Activated CD8-positive, alpha-beta memory T cell treated with anti-CD3 and anti-CD28 coated beads for 1 hour (primary cell): ENCODE data around the gene TRPM3.

Source experiments
- DNase-seq, 2 donors: peaks; one replicate each; pipeline ENCODE4 v3.0.0-alpha.2; 2020; ENCODE audit warnings: low read depth in 1 of 2; ENCODE audit errors: extremely low read depth in 1 of 2

TRPM3 gene

DNA sequence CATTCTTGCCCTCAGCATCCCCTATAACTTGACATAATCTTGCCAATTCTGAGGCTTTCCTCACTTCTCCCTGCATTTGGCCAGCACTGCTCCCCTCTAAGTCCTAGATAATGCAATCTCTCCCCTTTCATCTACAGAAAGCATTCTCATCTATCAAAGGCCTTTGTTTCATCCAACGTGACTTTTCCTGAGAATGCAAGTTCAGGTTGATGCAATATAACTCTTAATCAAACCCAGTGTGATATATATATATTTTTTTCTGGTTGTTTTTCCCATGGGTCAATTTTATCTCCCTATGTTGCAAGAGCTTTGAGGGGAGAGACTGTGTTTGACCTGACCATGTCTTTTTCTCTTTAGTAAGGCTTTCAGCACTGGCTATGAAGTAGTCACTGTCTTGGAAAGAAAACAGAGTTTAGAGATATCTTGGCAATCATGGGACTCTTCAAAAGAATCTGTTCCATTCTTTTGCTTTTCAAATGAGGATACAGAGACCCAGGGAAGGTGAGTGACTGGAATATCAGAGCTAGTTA lies 268.6 kb downstream of the TRPM3 start:
- DNase-seq = no peak

GRCh38 chr9:70840266-70840665 lies 281.2 kb downstream of the TRPM3 start:
- no peak for DNase-seq

GRCh38 chr9:70835323-70835722 lies 286.1 kb downstream of the TRPM3 start:
- no peak for DNase-seq

DNA sequence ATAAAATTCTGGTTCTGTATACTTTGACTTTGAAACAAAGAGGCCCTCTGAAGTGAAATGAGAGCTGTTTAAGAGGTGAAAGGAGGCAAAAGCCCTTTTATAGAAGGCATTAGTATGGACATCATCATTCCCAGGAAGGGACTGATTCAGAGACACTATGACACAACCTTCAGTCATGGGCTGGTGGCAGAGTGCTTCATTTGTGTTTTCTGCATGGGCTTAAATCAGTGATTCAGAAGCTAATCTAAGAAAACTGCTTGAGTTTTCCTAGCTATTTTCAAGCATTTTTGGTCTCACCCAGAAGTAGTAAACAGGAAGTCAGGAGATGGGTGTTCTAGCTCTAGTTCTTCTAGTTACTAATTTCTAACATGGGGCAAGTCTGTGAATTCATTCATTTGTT lies 288.9 kb downstream of the TRPM3 start:
- no peak for DNase-seq

- no peak for DNase-seq
Observed at GRCh38 chr9:70830618-70831017, 290.8 kb downstream of the TRPM3 start.

DNA sequence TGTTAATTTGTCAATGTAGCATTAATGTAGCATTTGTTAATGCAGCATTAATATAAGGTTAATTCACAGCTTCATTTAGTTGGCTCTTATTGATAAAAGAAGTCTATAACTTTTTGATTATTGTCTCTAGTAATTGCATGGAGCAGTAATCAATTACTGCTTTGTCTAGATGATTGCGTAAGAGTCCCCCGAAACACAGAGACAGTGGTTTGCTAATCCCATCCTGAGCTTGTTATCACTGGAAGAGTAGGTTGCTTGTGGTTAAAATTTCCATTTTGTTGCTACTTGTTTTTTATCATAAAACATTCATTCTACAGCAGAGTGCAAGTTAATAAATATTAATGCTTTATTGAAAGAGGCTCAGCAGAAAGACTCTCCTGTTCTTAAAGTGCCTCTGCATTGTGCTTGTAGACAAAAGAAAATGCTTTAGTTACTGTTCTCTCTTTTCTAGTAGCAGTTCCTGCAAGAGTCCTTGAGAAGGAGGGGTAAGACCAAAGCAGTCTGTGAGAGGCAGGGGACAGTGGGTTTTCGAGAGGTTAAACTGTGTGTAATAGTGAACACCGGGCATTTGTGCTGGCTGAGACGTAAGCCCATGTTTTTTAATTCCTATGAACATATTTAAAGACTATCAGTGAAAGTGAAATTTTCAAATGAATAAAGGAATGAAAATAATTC lies 291.7 kb downstream of the TRPM3 start:
- DNase-seq = no peak

DNA sequence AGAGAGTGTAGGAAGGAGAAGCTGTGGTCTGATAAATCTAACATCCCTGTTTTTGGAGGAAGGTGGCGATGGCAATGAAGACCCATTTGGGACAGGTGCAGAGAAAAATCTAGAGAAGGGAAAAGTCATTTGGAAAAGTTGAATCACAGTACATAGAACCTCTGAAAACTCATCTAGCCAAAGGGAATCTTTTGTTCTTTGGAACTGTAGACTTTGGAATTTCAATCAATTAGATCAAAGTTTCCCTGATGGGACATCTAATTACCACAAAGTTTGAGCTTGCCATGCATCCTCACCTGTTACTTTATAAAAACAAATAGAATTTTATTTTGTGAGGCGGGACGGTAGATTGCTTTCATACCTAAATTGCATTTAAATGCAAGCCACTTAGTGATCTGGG lies 294.9 kb downstream of the TRPM3 start:
- no peak for DNase-seq

DNA sequence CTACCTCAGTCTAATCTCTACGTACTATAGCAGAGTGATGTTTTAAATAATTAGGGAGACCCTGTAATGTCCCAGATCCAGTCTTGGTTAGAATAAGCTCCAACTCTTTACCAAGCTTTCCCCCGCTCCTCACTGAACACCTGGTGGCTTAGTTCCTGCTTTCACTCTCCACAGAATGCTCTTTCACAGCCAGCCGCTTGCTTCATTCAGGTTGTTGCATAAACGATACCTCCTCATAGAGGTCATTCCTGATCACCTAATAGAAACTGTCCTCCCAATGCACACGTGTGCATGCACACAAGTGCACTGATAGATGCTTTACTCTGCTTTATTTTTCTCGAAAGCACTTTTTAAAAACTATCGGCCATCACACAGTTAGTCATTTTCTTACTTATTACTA lies 298.1 kb downstream of the TRPM3 start:
- DNase-seq = no peak

GRCh38 chr9:70817311-70817710 lies 304.1 kb downstream of the TRPM3 start:
- no peak for DNase-seq

GRCh38 chr9:70816891-70817290 lies 304.5 kb downstream of the TRPM3 start:
- no peak for DNase-seq

GRCh38 chr9:70816316-70816715 lies 305.1 kb downstream of the TRPM3 start:
- no peak for DNase-seq

- DNase-seq = no peak
Observed at GRCh38 chr9:70814597-70814996, 306.8 kb downstream of the TRPM3 start.

DNA sequence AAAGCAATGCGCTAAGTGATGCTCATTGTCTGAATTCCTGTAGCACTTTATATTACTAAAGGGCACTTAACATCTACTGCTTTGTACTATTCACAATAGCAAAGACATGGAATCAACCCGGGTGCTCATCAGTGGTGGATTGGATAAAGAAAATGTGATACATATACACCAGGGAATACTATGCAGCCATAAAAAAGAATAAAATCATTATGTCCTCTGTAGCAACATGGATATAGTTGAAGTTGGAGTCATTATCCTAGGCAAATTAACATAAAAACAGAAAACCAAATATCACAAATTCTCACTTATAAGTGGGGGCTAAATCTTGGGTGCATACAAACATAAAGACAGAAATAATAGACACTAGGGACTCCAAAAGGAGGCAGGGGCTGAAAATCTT lies 308.3 kb downstream of the TRPM3 start:
- no peak for DNase-seq

DNA sequence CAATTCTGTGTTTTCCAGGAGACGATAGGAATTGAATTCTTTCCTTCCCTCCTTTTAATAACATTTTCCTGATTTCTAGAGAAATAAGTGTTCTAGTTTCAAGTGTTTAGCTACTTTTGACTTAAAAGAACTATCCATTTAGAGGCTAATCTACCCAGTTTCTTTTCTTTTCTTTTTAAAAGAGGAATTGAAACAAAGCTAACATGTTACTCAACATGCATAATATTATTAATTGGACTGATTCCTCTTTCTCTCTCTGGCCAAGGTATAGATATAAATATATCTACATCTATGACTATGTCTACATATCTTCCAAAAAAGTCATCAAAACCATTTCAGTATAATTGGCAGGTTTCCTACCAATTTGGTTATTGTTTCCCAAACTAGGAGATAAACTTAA lies 309.8 kb downstream of the TRPM3 start:
- no peak for DNase-seq

DNA sequence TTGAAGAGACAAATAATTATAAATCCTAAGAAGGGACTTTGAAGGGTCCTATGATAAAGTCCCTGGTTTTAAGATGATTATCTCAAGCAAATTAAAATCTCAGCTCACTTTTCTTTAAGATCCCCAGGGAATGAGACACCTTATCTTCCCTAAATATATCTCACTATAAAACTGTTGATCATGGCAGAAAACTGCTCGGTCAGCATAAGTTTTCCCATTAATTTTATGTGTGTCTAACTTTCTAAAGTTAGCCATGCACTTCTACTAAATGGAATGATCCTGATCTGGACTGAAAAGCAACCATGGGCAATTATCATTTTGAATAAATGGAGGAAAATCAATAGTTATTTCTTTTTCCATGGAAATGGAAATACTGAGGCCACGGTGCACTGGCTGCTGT lies 314.5 kb downstream of the TRPM3 start:
- DNase-seq = no peak

DNA sequence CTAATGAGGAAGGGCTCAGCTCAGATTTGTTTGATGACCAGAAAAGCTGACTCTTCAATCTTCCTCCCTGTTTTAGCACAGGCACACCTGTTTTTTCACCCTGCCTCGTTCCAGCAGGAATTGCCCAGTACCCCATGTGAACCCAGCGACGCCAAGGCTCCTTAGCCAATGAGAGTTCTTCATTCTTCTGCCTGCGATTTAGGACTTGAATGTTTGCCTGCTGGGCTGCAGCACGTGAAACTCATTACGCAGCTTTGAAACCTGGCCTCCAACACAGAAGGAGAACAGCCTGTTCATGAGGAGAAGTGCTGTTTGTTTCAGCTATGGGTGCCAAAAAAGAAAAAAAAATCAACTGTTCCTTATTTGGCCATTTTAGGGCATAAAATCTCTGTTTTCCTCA lies 315.5 kb downstream of the TRPM3 start:
- no peak for DNase-seq

GRCh38 chr9:70802758-70803436 lies 318.5 kb downstream of the TRPM3 start:
- DNase-seq = no peak

- DNase-seq = no peak
Observed at GRCh38 chr9:70802206-70802605, 319.2 kb downstream of the TRPM3 start.

DNA sequence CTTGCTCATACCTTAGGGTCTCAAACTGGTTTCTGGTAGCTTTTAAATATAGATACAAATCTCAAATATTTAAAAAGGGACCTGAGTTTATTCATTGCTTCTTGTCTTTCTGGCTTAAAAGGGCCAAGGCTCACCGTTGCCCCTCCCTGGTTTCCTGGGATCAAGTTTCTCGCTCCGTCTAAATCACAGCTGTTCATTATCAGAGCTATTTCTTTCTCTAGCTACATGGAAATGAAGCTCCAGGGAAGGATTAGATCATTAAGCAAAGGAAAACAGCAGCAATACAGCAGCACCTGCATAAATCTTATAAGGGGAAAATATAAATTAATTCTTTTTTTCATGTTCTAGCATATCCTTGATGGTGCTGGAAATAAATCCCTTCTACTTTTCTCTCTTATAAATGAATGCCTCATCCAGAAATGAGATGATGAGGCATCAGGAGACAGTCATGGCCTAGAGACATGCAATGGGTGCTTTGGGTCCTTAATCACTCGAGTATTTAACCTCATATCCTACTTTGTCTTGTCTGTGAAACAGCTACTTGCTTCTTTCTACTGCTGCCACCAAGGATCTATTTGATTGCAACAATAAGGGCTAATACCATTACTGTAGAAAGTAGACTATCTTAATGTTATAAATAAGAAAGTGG lies 320.1 kb downstream of the TRPM3 start:
- DNase-seq = no peak

- DNase-seq = no peak
Observed at GRCh38 chr9:70798018-70798417, 323.4 kb downstream of the TRPM3 start.

- no peak for DNase-seq
Observed at GRCh38 chr9:70795841-70796240, 325.6 kb downstream of the TRPM3 start.

DNA sequence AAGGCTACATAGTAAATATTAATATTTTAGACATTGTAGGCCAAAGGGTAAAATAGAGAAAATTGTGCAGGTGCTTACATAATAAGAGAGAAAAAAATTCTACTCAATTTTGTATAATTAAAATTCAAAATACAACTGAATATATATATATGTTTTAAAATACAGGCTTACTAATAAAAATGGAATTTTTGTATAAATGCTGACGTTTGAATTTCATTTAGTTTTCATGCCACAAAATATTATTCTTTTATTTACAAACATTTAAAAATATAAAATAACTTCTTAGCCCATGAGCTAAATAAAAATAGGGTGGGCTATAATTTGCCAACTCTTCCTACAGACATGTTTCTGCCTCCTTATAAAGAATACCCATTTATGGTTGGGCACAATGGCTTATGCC lies 328.6 kb downstream of the TRPM3 start:
- DNase-seq = no peak
